H1 (cell line): ENCODE data around the gene OR1C1. TPM values are rescaled to one million over a fixed set of nuclear protein-coding genes. Genes with fewer than 3 reads are reported as not detected.

ENCODE experiments used
- CTCF ChIA-PET: fragments of 300-600 bp; sonication (Branson Sonifier 250); formaldehyde crosslinking; loops from one replicate; lab custom pipeline; 2021; ENCODE audit not compliant: partially characterized antibody; lab: Charles Lee
- POLR2A ChIA-PET: fragments of 300-600 bp; sonication (Branson Sonifier 250); formaldehyde crosslinking; loops from one replicate; lab custom pipeline; 2021; ENCODE audit warnings: inconsistent platforms; ENCODE audit not compliant: partially characterized antibody; lab: Charles Lee
- DNase-seq, 2 experiments: peaks; one replicate each; pipeline versions ENCODE4 v3.0.0 to v3.0.0-alpha.2; 2010 to 2022; ENCODE audit warnings: low spot score in 2 of 2, low read depth in 1 of 2, mixed read lengths in 1 of 2
- FAIRE-seq: peaks from 2 replicates; lab custom pipeline; 2011; peaks lifted over from hg19 to GRCh38; lab: Jason Lieb, UNC
- H2AFZ ChIP-seq: 2 replicates; pipeline ENCODE4 v1.8.1; 2012; ENCODE audit warnings: low read length, inconsistent platforms
- H2AK5ac ChIP-seq: 2 replicates; pipeline ENCODE4 v1.6.1; 2013; ENCODE audit warnings: low read depth, low read length
- H2BK120ac ChIP-seq: replicated peaks from 2 replicates; pipeline ENCODE3; 2013; ENCODE audit warnings: low read depth, low read length, inconsistent platforms
- H2BK12ac ChIP-seq: 2 replicates; pipeline ENCODE4 v1.6.1; 2013; ENCODE audit warnings: low read depth, low read length
- H2BK15ac ChIP-seq: 2 replicates; pipeline ENCODE4 v1.6.1; 2013; ENCODE audit warnings: low read length
- H2BK20ac ChIP-seq: 2 replicates; pipeline ENCODE4 v1.6.1; 2013; ENCODE audit warnings: low read length
- H2BK5ac ChIP-seq: 2 replicates; pipeline ENCODE4 v1.6.1; 2013; ENCODE audit warnings: low read depth, low read length
- H3K14ac ChIP-seq: 2 replicates; pipeline ENCODE4 v1.6.1; 2013; ENCODE audit warnings: inconsistent platforms; ENCODE audit not compliant: insufficient read length
- H3K18ac ChIP-seq: 2 replicates; pipeline ENCODE4 v1.6.1; 2013; ENCODE audit warnings: low read length; ENCODE audit errors: extremely low read depth
- H3K23ac ChIP-seq: 2 replicates; pipeline ENCODE4 v1.6.1; 2013; ENCODE audit warnings: inconsistent platforms; ENCODE audit not compliant: insufficient read length
- H3K23me2 ChIP-seq: 2 replicates; pipeline ENCODE4 v1.6.1; 2013; ENCODE audit warnings: low read depth, low read length
- H3K27ac ChIP-seq: 2 replicates; pipeline ENCODE4 v1.6.1; 2011; ENCODE audit warnings: low read depth, low read length, inconsistent platforms
- H3K27me3 ChIP-seq, 4 experiments: replicated peaks in 1 of 4; 1 replicate in 1 of 4; 2 replicates in 3 of 4; pipeline versions ENCODE4 v1.6.1 to v1.8.1; 2011 to 2013; ENCODE audit warnings: low read length in 3 of 4, mild to moderate bottlenecking in 3 of 4, inconsistent platforms in 2 of 4, mixed read lengths in 2 of 4, moderate library complexity in 1 of 4; ENCODE audit not compliant: control insufficient read depth in 3 of 4, insufficient read depth in 3 of 4; ENCODE audit errors: extremely low read depth in 1 of 4
- H3K36me3 ChIP-seq, 4 experiments: 2 replicates each; pipeline versions ENCODE4 v1.6.1 to v1.8.1; 2011 to 2013; ENCODE audit warnings: mild to moderate bottlenecking in 4 of 4, low read length in 3 of 4, moderate library complexity in 2 of 4, control low read depth in 1 of 4, inconsistent platforms in 1 of 4; ENCODE audit not compliant: insufficient read depth in 4 of 4, control insufficient read depth in 2 of 4
- H3K4ac ChIP-seq: replicated peaks from 2 replicates; pipeline ENCODE3; 2013; ENCODE audit warnings: low read length, low read depth, mixed read lengths, inconsistent platforms; ENCODE audit not compliant: insufficient read length
- H3K4me1 ChIP-seq, 4 experiments: replicated peaks in 1 of 4; 1 replicate in 1 of 4; 2 replicates in 3 of 4; pipeline versions ENCODE4 v1.6.1 to v1.8.1; 2011 to 2013; ENCODE audit warnings: low read length in 3 of 4, inconsistent platforms in 2 of 4, mixed read lengths in 1 of 4; ENCODE audit not compliant: insufficient read depth in 4 of 4, control insufficient read depth in 3 of 4
- H3K4me2 ChIP-seq, 2 experiments: 2 replicates each; pipeline versions ENCODE4 v1.6.1 to v1.8.1; 2011 to 2013; ENCODE audit warnings: low read depth in 2 of 2, low read length in 2 of 2, control low read depth in 1 of 2, inconsistent platforms in 1 of 2, mild to moderate bottlenecking in 1 of 2; ENCODE audit not compliant: insufficient read depth in 1 of 2
- H3K4me3 ChIP-seq, 4 experiments: fragments of 200-600, 300-600 bp in 1 of 4; sonication (generic), shearing (Covaris generic), sonication (Bioruptor Twin) in 1 of 4; 2 replicates each; pipeline versions ENCODE4 v1.5.1 to v1.8.1; 2011 to 2016; ENCODE audit warnings: low read length in 4 of 4, low read depth in 3 of 4, control low read depth in 2 of 4, inconsistent platforms in 2 of 4, mild to moderate bottlenecking in 2 of 4, mixed read lengths in 1 of 4, moderate library complexity in 1 of 4; ENCODE audit not compliant: insufficient read depth in 2 of 4; ENCODE audit errors: extremely low read depth in 1 of 4
- H3K56ac ChIP-seq: replicated peaks from 2 replicates; pipeline ENCODE3; 2013; ENCODE audit warnings: low read depth, mild to moderate bottlenecking, mixed read lengths, low read length, inconsistent platforms; ENCODE audit not compliant: insufficient read length
- H3K79me1 ChIP-seq: 2 replicates; pipeline ENCODE4 v1.6.1; 2013; ENCODE audit warnings: low read depth, low read length, control low read depth
- H3K79me2 ChIP-seq, 2 experiments: 2 replicates each; pipeline versions ENCODE4 v1.6.1 to v1.8.1; 2012 to 2013; ENCODE audit warnings: low read length in 2 of 2, mild to moderate bottlenecking in 2 of 2, inconsistent platforms in 1 of 2; ENCODE audit not compliant: insufficient read depth in 2 of 2, control insufficient read depth in 1 of 2
- H3K9ac ChIP-seq, 4 experiments: replicated peaks in 1 of 4; 1 replicate in 1 of 4; 2 replicates in 3 of 4; pipeline versions ENCODE4 v1.6.1 to v1.8.1; 2011 to 2013; ENCODE audit warnings: low read depth in 3 of 4, low read length in 3 of 4, control low read depth in 2 of 4, mild to moderate bottlenecking in 2 of 4, moderate library complexity in 2 of 4, inconsistent platforms in 1 of 4; ENCODE audit errors: extremely low read depth in 1 of 4
- H3K9me3 ChIP-seq, 2 experiments: 2 replicates each; pipeline versions ENCODE4 v1.6.1 to v1.8.1; 2012 to 2013; ENCODE audit warnings: mild to moderate bottlenecking in 2 of 2, moderate library complexity in 2 of 2, control low read depth in 1 of 2, inconsistent platforms in 1 of 2, low read depth in 1 of 2, low read length in 1 of 2, mixed read lengths in 1 of 2; ENCODE audit not compliant: insufficient read depth in 2 of 2
- H4K20me1 ChIP-seq, 2 experiments: replicated peaks in 1 of 2; 2 replicates each; pipeline versions ENCODE3 to v1.8.1; 2011 to 2013; ENCODE audit warnings: inconsistent platforms in 2 of 2, low read length in 2 of 2, mild to moderate bottlenecking in 1 of 2; ENCODE audit not compliant: insufficient read depth in 2 of 2, control insufficient read depth in 1 of 2
- H4K5ac ChIP-seq: 2 replicates; pipeline ENCODE4 v1.6.1; 2013; ENCODE audit warnings: low read length, low read depth, mixed read lengths, inconsistent platforms; ENCODE audit not compliant: insufficient read length
- H4K8ac ChIP-seq: 2 replicates; pipeline ENCODE4 v1.8.0; 2013; ENCODE audit warnings: mild to moderate bottlenecking, moderate library complexity, low read length, inconsistent platforms; ENCODE audit not compliant: insufficient read depth; ENCODE audit errors: extremely low read depth
- H4K91ac ChIP-seq: replicated peaks from 2 replicates; pipeline ENCODE3; 2013; ENCODE audit warnings: low read length, mixed read lengths, inconsistent platforms; ENCODE audit not compliant: insufficient read length
- ASH2L ChIP-seq: fragments of 200-600, 300-600 bp; sonication (generic); IDR thresholded peaks from one replicate; pipeline ENCODE4 v1.7.1; 2017; ENCODE audit warnings: low read length
- CHD1 ChIP-seq: IDR thresholded peaks from 2 replicates; pipeline ENCODE4 v1.6.1; 2012; ENCODE audit warnings: low read depth, low read length, improper control_type of control experiment
- CHD2 ChIP-seq: IDR thresholded peaks from 2 replicates; pipeline ENCODE4 v1.6.1; 2012; ENCODE audit warnings: low read length, improper control_type of control experiment
- FOSL1 ChIP-seq: IDR thresholded peaks from 2 replicates; pipeline ENCODE4 v1.6.1; 2011; ENCODE audit warnings: mild to moderate bottlenecking, low read depth, low read length, moderate library complexity; ENCODE audit not compliant: insufficient read depth
- GABPA ChIP-seq: IDR thresholded peaks from 2 replicates; pipeline ENCODE4 v1.6.1; 2011; ENCODE audit warnings: mild to moderate bottlenecking, low read length, moderate library complexity, borderline replicate concordance; ENCODE audit not compliant: insufficient read depth
- PHF8 ChIP-seq: fragments of 200-600 bp; sonication (generic); conservative IDR thresholded peaks from 2 replicates; pipeline ENCODE4 v1.7.1; 2012; ENCODE audit warnings: low read depth, mild to moderate bottlenecking, inconsistent platforms, low read length, moderate library complexity
- POU5F1 ChIP-seq: IDR thresholded peaks from 2 replicates; pipeline ENCODE4 v1.6.1; 2011; ENCODE audit warnings: low read depth, mild to moderate bottlenecking, low read length, moderate library complexity
- RFX5 ChIP-seq: IDR thresholded peaks from 2 replicates; pipeline ENCODE4 v1.6.1; 2011; ENCODE audit warnings: low read depth, low read length, improper control_type of control experiment, borderline replicate concordance
- SIN3A ChIP-seq, 2 experiments: IDR thresholded peaks in 1 of 2; conservative IDR thresholded peaks in 1 of 2; 2 replicates each; pipeline ENCODE4 v1.6.1; 2011 to 2012; ENCODE audit warnings: low read length in 2 of 2, improper control_type of control experiment in 1 of 2, low read depth in 1 of 2, mild to moderate bottlenecking in 1 of 2
- TCF12 ChIP-seq: IDR thresholded peaks from 2 replicates; pipeline ENCODE4 v1.6.1; 2011; ENCODE audit warnings: low read depth, mild to moderate bottlenecking, low read length
- ZNF274 ChIP-seq: IDR thresholded peaks from 2 replicates; pipeline ENCODE4 v1.7.0; 2012; ENCODE audit warnings: low read length, borderline replicate concordance; ENCODE audit errors: extremely low read depth
- WGBS, 2 experiments: shearing (Covaris generic) in 1 of 2; methylation state at CpG; one replicate each; pipeline versions ENCODE4 v1.1.6 to v1.1.7; 2013 to 2015; ENCODE audit warnings: low lambda C conversion rate in 2 of 2, mixed read lengths in 2 of 2, inconsistent platforms in 1 of 2, low coverage in 1 of 2, missing lambda C conversion rate in 1 of 2; ENCODE audit not compliant: insufficient replicate concordance in 2 of 2, insufficient coverage in 1 of 2, insufficient read length in 1 of 2; ENCODE audit errors: extremely low coverage in 1 of 2, missing lambda C conversion rate in 1 of 2; 5-methylcytosine and 5-hydroxymethylcytosine counted together
- polyA plus RNA-seq, 7 experiments: library from polyadenylated mRNA; depleted of rRNA in 3 of 7; stranded (reverse) in 5 of 7; unstranded in 2 of 7; fragments of >200 nt in 5 of 7; fragments of 200-250 nt in 2 of 7; gene quantifications; 1 replicate in 5 of 7; 2 replicates in 1 of 7; 4 replicates in 1 of 7; pipeline versions ENCODE4 v1.2.1 to v1.2.3, GENCODE V29; 2011 to 2013; ENCODE audit warnings: missing spikeins in 2 of 7, mixed read lengths in 2 of 7
- total RNA-seq: library from RNA; stranded (reverse); fragmentation: NEBNext Ultra II Directional; extraction: Animal tissue kit (Norgen Biotek cat#: 25700); gene quantifications from 2 replicates; pipeline ENCODE4 v1.2.1, GENCODE V29; 2021
- TF ChIP-seq, protein P1 (sequence below): IDR thresholded peaks from 2 replicates; pipeline ENCODE4 v1.6.1; 2012; ENCODE audit warnings: inconsistent platforms

OR1C1 gene
- total and polyA plus RNA-seq, 2 of the 8 experiments (the other 6 are each of a cell fraction or from before 2014, with no cell fraction given), result not detected

DNA sequence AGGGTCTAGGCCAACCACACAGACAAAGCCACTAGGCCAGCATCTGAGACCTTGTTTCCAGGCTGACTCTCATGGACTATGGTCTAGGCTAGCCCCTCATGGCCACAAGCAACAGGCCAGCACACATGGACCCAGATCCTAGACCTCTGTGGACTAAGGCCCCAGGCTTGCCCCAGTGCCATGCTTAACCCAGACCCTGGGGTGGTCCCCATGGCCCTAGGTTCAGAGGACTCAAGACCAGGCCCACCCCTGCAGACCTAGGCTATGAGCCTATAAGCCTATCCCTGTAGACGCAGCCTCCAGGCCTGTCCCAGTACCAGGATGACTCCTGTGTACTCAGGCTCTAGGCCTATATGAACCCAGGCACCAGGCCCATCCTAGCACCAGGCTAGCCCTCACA lies 10.5 kb downstream of the OR1C1 start:
- DNase-seq (no peak), FAIRE-seq (no peak)
- Histone ChIP-seq H3K23ac (no peak overlapping the region), H4K5ac (no peak overlapping the region), H4K20me1 (no peaks in the 10 kb centered on the region), H2BK5ac (no peak overlapping the region; the same call in 1 of the 2 replicates), H3K27ac (no peak overlapping the region), H2BK120ac (no peak overlapping the region), H3K4me1 (no peaks in the 10 kb centered on the region), H3K56ac (no peak overlapping the region), H3K9me3 (peaks cover 38 to 50% of the 10 kb centered on the region in 2 experiments), H3K23me2 (no peaks in the 10 kb centered on the region), H3K4me3 (no peak overlapping the region), H3K79me2 (no peaks in the 10 kb centered on the region), H3K9ac (no peak overlapping the region), H3K36me3 (no peaks in the 10 kb centered on the region), H3K27me3 (no peaks in the 10 kb centered on the region), H2BK20ac (no peak overlapping the region), H2BK12ac (no peak overlapping the region), H3K14ac (no peak overlapping the region), H3K4ac (no peak overlapping the region), H4K91ac (no peak overlapping the region), H4K8ac (no peak overlapping the region; the same call in 1 of the 2 replicates), H2BK15ac (no peak overlapping the region), H3K18ac (no peak overlapping the region), H3K79me1 (no peaks in the 10 kb centered on the region), H2AFZ (no peak overlapping the region), H3K4me2 (no peak overlapping the region), H2AK5ac (no peak overlapping the region)
- 73% methylated on average over 1 of the region's 1 CpG; no CpG with 5 or more reads in 1 of the 2 experiments for WGBS, 2 experiments
- POLR2A ChIA-PET, result no interaction called here
- CTCF ChIA-PET, result no interaction called here
- TF ChIP-seq CHD1 (no peak), SIN3A (conservative IDR thresholded peaks at IDR 0.05 in 1 of 2, IDR thresholded peaks at IDR 0.05 in 1 of 2; ENCODE audit: low read depth in 1 of 2, low read length in 2 of 2) (no peak), PHF8 (no peak), ZNF274 (no peak), GABPA (no peak), ASH2L (no peak), POU5F1 (no peak), TCF12 (no peak), CHD2 (no peak), FOSL1 (no peak), RFX5 (no peak)
- TF ChIP-seq, protein P1, sequence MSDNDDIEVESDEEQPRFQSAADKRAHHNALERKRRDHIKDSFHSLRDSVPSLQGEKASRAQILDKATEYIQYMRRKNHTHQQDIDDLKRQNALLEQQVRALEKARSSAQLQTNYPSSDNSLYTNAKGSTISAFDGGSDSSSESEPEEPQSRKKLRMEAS, result no peak
